Spleen (tissue), 7 donors: Measurements from ENCODE around the gene LRRC3.

Experiments used
- POLR2A ChIP-seq, 3 donors: fragments of 450-650 bp; IDR thresholded peaks; one replicate each; pipeline ENCODE4 v1.5.1; 2017; ENCODE audit warnings: antibody characterized with exemption in 3 of 3, mild to moderate bottlenecking in 1 of 3
- POLR2AphosphoS5 ChIP-seq, 3 donors: sonication (generic); formaldehyde crosslinking; IDR thresholded peaks; one replicate each; pipeline ENCODE4 v1.5.1; 2017; ENCODE audit warnings: antibody characterized with exemption in 3 of 3
- TF ChIP-seq, protein P1 (sequence below), 11 experiments: fragments of 200-600 bp in 7 of 11; fragments of 450-650 bp in 4 of 11; sonication (generic) in 4 of 11; IDR thresholded peaks in 8 of 11; conservative IDR thresholded peaks in 3 of 11; 1 replicate in 7 of 11; 2 replicates in 4 of 11; pipeline versions ENCODE4 v1.4.0 to v1.8.0; 2016 to 2021; ENCODE audit warnings: antibody characterized with exemption in 11 of 11, inconsistent platforms in 4 of 11, mild to moderate bottlenecking in 1 of 11
- donor health status: DM: no; HTN: no; CAD: no; lungs with moderate emphysema.
- donor health status: DM: no; HTN: no; CAD: no.
- donor health status: DM: no; HTN: no; CAD: no.

- TF ChIP-seq, protein P1, sequence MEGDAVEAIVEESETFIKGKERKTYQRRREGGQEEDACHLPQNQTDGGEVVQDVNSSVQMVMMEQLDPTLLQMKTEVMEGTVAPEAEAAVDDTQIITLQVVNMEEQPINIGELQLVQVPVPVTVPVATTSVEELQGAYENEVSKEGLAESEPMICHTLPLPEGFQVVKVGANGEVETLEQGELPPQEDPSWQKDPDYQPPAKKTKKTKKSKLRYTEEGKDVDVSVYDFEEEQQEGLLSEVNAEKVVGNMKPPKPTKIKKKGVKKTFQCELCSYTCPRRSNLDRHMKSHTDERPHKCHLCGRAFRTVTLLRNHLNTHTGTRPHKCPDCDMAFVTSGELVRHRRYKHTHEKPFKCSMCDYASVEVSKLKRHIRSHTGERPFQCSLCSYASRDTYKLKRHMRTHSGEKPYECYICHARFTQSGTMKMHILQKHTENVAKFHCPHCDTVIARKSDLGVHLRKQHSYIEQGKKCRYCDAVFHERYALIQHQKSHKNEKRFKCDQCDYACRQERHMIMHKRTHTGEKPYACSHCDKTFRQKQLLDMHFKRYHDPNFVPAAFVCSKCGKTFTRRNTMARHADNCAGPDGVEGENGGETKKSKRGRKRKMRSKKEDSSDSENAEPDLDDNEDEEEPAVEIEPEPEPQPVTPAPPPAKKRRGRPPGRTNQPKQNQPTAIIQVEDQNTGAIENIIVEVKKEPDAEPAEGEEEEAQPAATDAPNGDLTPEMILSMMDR (IDR thresholded peaks at IDR 0.05 in 8 of 11, conservative IDR thresholded peaks at IDR 0.05 in 3 of 11), result no peak
- no peak for TF ChIP-seq POLR2AphosphoS5 (IDR thresholded peaks at IDR 0.05)
- no peak for TF ChIP-seq POLR2A (IDR thresholded peaks at IDR 0.05)
Observed at GRCh38 chr21:44453120-44453519, 2.2 kb upstream of the LRRC3 start.
